Measurements from ENCODE around the gene NFX1.

GRCh38 chr9:33354651-33355211, 64.4 kb downstream of the NFX1 start:
- no peak for TF ChIP-seq CTCF (IDR thresholded peaks at IDR 0.05)
- no peak for TF ChIP-seq EZH2 (IDR thresholded peaks at IDR 0.05)
- no peak for TF ChIP-seq EZH2phosphoT487 (IDR thresholded peaks at IDR 0.05)
